HEK293 (cell line): ENCODE measurements around the gene SP8.

Experiments
- ZNF394 ChIP-seq: fragments of 450-650 bp; formaldehyde crosslinking; IDR thresholded peaks from 2 replicates; pipeline ENCODE4 v1.5.1; 2016; ENCODE audit warnings: missing biosample characterization, missing genetic modification characterization, mild to moderate bottlenecking, moderate library complexity, borderline replicate concordance
- ZSCAN23 ChIP-seq: fragments of 450-650 bp; formaldehyde crosslinking; IDR thresholded peaks from 2 replicates; pipeline ENCODE4 v1.5.1; 2016; ENCODE audit warnings: missing biosample characterization, missing genetic modification characterization
- TF ChIP-seq, protein P1 (sequence below): fragments of 450-650 bp; formaldehyde crosslinking; IDR thresholded peaks from 2 replicates; pipeline ENCODE4 v1.5.1; 2017; ENCODE audit warnings: missing biosample characterization, missing genetic modification characterization
- TF ChIP-seq, protein P2 (sequence below): fragments of 450-650 bp; formaldehyde crosslinking; IDR thresholded peaks from 2 replicates; pipeline ENCODE4 v1.5.1; 2016; ENCODE audit warnings: missing biosample characterization, missing genetic modification characterization

DNA sequence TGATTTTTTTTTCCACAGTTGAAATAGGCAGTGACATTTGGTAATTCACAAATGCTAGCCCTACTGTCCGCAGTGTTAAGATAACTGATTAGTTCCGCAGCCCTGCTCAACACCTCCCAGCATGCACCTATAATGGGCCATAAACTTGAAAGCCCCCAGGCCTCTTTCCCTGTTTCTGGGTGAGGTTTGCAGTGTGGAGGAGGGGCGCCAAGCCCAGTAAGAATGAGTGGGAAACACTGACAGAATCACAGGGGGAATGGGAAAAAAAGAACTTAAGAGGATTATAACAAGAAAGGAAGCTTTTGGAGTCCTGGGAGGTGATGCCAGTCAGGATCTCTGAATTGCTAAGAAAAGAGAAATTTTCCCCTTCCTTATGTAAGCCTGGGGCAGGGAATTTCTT lies 39.6 kb upstream of the SP8 start:
- TF ChIP-seq, protein P1, sequence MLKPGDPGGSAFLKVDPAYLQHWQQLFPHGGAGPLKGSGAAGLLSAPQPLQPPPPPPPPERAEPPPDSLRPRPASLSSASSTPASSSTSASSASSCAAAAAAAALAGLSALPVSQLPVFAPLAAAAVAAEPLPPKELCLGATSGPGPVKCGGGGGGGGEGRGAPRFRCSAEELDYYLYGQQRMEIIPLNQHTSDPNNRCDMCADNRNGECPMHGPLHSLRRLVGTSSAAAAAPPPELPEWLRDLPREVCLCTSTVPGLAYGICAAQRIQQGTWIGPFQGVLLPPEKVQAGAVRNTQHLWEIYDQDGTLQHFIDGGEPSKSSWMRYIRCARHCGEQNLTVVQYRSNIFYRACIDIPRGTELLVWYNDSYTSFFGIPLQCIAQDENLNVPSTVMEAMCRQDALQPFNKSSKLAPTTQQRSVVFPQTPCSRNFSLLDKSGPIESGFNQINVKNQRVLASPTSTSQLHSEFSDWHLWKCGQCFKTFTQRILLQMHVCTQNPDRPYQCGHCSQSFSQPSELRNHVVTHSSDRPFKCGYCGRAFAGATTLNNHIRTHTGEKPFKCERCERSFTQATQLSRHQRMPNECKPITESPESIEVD (tag by site-specific recombination): no peak
- TF ChIP-seq, protein P2, sequence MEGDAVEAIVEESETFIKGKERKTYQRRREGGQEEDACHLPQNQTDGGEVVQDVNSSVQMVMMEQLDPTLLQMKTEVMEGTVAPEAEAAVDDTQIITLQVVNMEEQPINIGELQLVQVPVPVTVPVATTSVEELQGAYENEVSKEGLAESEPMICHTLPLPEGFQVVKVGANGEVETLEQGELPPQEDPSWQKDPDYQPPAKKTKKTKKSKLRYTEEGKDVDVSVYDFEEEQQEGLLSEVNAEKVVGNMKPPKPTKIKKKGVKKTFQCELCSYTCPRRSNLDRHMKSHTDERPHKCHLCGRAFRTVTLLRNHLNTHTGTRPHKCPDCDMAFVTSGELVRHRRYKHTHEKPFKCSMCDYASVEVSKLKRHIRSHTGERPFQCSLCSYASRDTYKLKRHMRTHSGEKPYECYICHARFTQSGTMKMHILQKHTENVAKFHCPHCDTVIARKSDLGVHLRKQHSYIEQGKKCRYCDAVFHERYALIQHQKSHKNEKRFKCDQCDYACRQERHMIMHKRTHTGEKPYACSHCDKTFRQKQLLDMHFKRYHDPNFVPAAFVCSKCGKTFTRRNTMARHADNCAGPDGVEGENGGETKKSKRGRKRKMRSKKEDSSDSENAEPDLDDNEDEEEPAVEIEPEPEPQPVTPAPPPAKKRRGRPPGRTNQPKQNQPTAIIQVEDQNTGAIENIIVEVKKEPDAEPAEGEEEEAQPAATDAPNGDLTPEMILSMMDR (tag by site-specific recombination): no peak
- TF ChIP-seq ZNF394 (tag by site-specific recombination) (no peak), ZSCAN23 (no peak)
